Liver (tissue), 9 donors: ENCODE data around the gene PLPP4. TPM values are rescaled to one million over a fixed set of nuclear protein-coding genes. Genes with fewer than 3 reads are reported as not detected.

Experiments used
- DNase-seq: peaks from one replicate; pipeline ENCODE4 v3.0.0-alpha.2; 2017; ENCODE audit warnings: low spot score
- H3K27ac ChIP-seq, 2 donors: one replicate each; pipeline ENCODE4 v1.7.0; 2013; ENCODE audit warnings: inconsistent platforms in 2 of 2, low read length in 2 of 2, control low read depth in 1 of 2, low read depth in 1 of 2, mild to moderate bottlenecking in 1 of 2
- H3K27me3 ChIP-seq, 4 donors: one replicate each; pipeline versions ENCODE4 v1.6.1 to v1.7.0; 2013; ENCODE audit warnings: low read length in 3 of 4, inconsistent platforms in 1 of 4, mild to moderate bottlenecking in 1 of 4, moderate library complexity in 1 of 4; ENCODE audit not compliant: control insufficient read depth in 4 of 4, insufficient read depth in 4 of 4
- H3K36me3 ChIP-seq, 4 donors: one replicate each; pipeline versions ENCODE4 v1.6.1 to v1.7.0; 2013; ENCODE audit warnings: low read length in 3 of 4, mild to moderate bottlenecking in 3 of 4, low read depth in 1 of 4, moderate library complexity in 1 of 4; ENCODE audit not compliant: control insufficient read depth in 4 of 4, insufficient read depth in 3 of 4
- H3K4me1 ChIP-seq, 4 donors: one replicate each; pipeline versions ENCODE4 v1.6.1 to v1.7.0; 2013; ENCODE audit warnings: low read length in 3 of 4, mild to moderate bottlenecking in 3 of 4, moderate library complexity in 1 of 4; ENCODE audit not compliant: control insufficient read depth in 4 of 4, insufficient read depth in 4 of 4
- H3K4me3 ChIP-seq, 3 donors: one replicate each; pipeline versions ENCODE4 v1.6.1 to v1.7.0; 2013; ENCODE audit warnings: low read length in 3 of 3, control low read depth in 1 of 3, low read depth in 1 of 3, mild to moderate bottlenecking in 1 of 3
- H3K9ac ChIP-seq, 2 donors: one replicate each; pipeline ENCODE4 v1.7.0; 2013; ENCODE audit warnings: low read length in 2 of 2, mild to moderate bottlenecking in 2 of 2, moderate library complexity in 2 of 2, control low read depth in 1 of 2, low read depth in 1 of 2
- H3K9me3 ChIP-seq, 4 donors: one replicate each; pipeline versions ENCODE4 v1.6.1 to v1.7.0; 2013; ENCODE audit warnings: low read length in 3 of 4; ENCODE audit not compliant: control insufficient read depth in 4 of 4
- CTCF ChIP-seq: fragments of 150-350 bp; IDR thresholded peaks from 2 replicates; pipeline ENCODE4 v1.5.1; 2017; ENCODE audit warnings: improper control_type of control experiment, low read depth, low read length; ENCODE audit not compliant: missing input control
- EGR1 ChIP-seq, 2 donors: IDR thresholded peaks; 2 replicates each; pipeline ENCODE4 v1.6.1; 2016 to 2018; ENCODE audit warnings: antibody characterized with exemption in 2 of 2, low read depth in 2 of 2
- FOXA1 ChIP-seq: IDR thresholded peaks from 2 replicates; pipeline ENCODE4 v1.6.1; 2016; ENCODE audit warnings: antibody characterized with exemption
- FOXA2 ChIP-seq: IDR thresholded peaks from 2 replicates; pipeline ENCODE4 v1.6.1; 2016; ENCODE audit warnings: antibody characterized with exemption
- GABPA ChIP-seq, 2 donors: IDR thresholded peaks in 1 of 2; conservative IDR thresholded peaks in 1 of 2; 2 replicates each; pipeline ENCODE4 v1.6.1; 2016; ENCODE audit warnings: antibody characterized with exemption in 2 of 2, mild to moderate bottlenecking in 1 of 2, moderate library complexity in 1 of 2
- HNF4A ChIP-seq, 2 donors: conservative IDR thresholded peaks; 2 replicates each; pipeline ENCODE4 v1.6.1; 2016; ENCODE audit warnings: antibody characterized with exemption in 2 of 2, mild to moderate bottlenecking in 2 of 2
- HNF4G ChIP-seq: IDR thresholded peaks from 2 replicates; pipeline ENCODE4 v1.6.1; 2016; ENCODE audit warnings: antibody characterized with exemption
- JUND ChIP-seq, 2 donors: IDR thresholded peaks; 2 replicates each; pipeline ENCODE4 v1.6.1; 2016; ENCODE audit warnings: antibody characterized with exemption in 2 of 2
- MAX ChIP-seq: IDR thresholded peaks from 2 replicates; pipeline ENCODE4 v1.6.1; 2016; ENCODE audit warnings: antibody characterized with exemption
- NR2F2 ChIP-seq: IDR thresholded peaks from 2 replicates; pipeline ENCODE4 v1.6.1; 2016; ENCODE audit warnings: antibody characterized with exemption
- RAD21 ChIP-seq, 2 donors: IDR thresholded peaks; 2 replicates each; pipeline ENCODE4 v1.6.1; 2016; ENCODE audit warnings: antibody characterized with exemption in 2 of 2, mild to moderate bottlenecking in 2 of 2
- RXRA ChIP-seq, 2 donors: IDR thresholded peaks; 2 replicates each; pipeline ENCODE4 v1.6.1; 2017 to 2018; ENCODE audit warnings: antibody characterized with exemption in 2 of 2, mild to moderate bottlenecking in 1 of 2
- SP1 ChIP-seq: IDR thresholded peaks from 2 replicates; pipeline ENCODE4 v1.6.1; 2018; ENCODE audit warnings: antibody characterized with exemption, mild to moderate bottlenecking
- WGBS: extraction: QIAGEN DNeasy Blood & Tissue Kit; methylation state at CpG from one replicate; pipeline ENCODE4 v1.1.7; 2013; 5-methylcytosine and 5-hydroxymethylcytosine counted together
- polyA plus RNA-seq, 2 donors: library from polyadenylated mRNA; stranded (reverse) in 1 of 2; unstranded in 1 of 2; fragments of 200-250 nt in 1 of 2; fragments of >200 nt in 1 of 2; fragmentation: Nextera tagmentation in 1 of 2; extraction: Ambion mirVana in 1 of 2; gene quantifications; one replicate each; pipeline versions ENCODE4 v1.2.1 to v1.2.3, GENCODE V29; 2013 to 2015
- total RNA-seq, 2 donors: library from RNA; depleted of rRNA; stranded (reverse); fragments of >200 nt; gene quantifications; one replicate each; pipeline ENCODE4 v1.2.3, GENCODE V29; 2014
- TF ChIP-seq, protein P1 (sequence below): IDR thresholded peaks from 2 replicates; pipeline ENCODE4 v1.6.1; 2016; ENCODE audit warnings: antibody characterized with exemption
- TF ChIP-seq, protein P2 (sequence below): IDR thresholded peaks from 2 replicates; pipeline ENCODE4 v1.6.1; 2016; ENCODE audit warnings: antibody characterized with exemption, mild to moderate bottlenecking
- TF ChIP-seq, protein P3 (sequence below): IDR thresholded peaks from 2 replicates; pipeline ENCODE4 v1.6.1; 2016; ENCODE audit warnings: antibody characterized with exemption
- donor health status: healthy.
- donor health status: healthy.
- donor health status: healthy.
- donor health status: healthy.
- donor health status: healthy.

PLPP4 gene
- total and polyA plus RNA-seq, 4 donors: 0.14 to 2.8 (median 0.93) TPM

DNA sequence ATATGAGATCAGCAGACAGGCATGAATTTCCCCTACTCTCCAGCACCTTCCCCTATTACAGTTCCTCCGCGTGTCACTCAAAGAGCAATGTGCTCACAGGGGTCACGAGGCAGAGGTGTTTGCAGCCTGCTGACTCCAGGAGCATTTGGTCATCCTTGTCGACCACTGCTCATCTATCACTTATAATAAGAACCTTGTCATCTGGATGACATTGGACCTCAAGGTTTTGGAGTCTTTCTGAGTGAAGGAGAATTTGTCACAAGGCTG is 32.9 kb upstream of the PLPP4 start (continued):
- TF ChIP-seq, protein P1, sequence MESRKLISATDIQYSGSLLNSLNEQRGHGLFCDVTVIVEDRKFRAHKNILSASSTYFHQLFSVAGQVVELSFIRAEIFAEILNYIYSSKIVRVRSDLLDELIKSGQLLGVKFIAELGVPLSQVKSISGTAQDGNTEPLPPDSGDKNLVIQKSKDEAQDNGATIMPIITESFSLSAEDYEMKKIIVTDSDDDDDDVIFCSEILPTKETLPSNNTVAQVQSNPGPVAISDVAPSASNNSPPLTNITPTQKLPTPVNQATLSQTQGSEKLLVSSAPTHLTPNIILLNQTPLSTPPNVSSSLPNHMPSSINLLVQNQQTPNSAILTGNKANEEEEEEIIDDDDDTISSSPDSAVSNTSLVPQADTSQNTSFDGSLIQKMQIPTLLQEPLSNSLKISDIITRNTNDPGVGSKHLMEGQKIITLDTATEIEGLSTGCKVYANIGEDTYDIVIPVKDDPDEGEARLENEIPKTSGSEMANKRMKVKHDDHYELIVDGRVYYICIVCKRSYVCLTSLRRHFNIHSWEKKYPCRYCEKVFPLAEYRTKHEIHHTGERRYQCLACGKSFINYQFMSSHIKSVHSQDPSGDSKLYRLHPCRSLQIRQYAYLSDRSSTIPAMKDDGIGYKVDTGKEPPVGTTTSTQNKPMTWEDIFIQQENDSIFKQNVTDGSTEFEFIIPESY: no peak
- TF ChIP-seq EGR1 (IDR thresholded peaks at IDR 0.05; ENCODE audit: low read depth in 2 of 2) (no peak), FOXA2 (no peak), RXRA (IDR thresholded peaks at IDR 0.05) (no peak)

DNA sequence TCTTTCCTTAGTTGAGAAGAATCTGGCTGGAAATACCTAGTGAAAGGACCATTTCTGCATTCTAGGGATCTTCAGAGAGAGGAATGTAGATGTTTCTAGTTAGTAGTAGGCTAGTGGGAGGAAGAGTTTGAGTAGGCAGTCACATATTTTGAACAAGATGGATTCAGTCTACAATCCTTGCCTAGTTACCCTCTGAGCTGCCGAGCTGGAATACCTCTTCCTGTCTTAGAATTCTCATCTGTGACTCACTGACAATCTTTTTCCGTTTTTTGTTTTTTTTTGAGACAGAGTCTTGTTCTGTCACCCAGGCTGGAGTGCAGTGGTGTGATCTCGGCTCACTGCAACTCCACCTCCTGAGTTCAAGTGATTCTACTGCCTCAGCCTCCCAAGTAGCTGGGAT is 30.7 kb upstream of the PLPP4 start:
- no peak for DNase-seq
- WGBS: 75% methylated on average over 3 of the region's 3 CpGs
- TF ChIP-seq CTCF (no peak), RAD21 (IDR thresholded peaks at IDR 0.05) (no peak), HNF4G (no peak), MAX (no peak), NR2F2 (no peak), EGR1 (IDR thresholded peaks at IDR 0.05; ENCODE audit: low read depth in 2 of 2) (no peak), GABPA (IDR thresholded peaks at IDR 0.05 in 1 of 2, conservative IDR thresholded peaks at IDR 0.05 in 1 of 2) (no peak), JUND (IDR thresholded peaks at IDR 0.05) (no peak), SP1 (no peak), FOXA1 (no peak), RXRA (IDR thresholded peaks at IDR 0.05) (no peak), HNF4A (conservative IDR thresholded peaks at IDR 0.05) (no peak), FOXA2 (no peak)
- TF ChIP-seq, protein P2, sequence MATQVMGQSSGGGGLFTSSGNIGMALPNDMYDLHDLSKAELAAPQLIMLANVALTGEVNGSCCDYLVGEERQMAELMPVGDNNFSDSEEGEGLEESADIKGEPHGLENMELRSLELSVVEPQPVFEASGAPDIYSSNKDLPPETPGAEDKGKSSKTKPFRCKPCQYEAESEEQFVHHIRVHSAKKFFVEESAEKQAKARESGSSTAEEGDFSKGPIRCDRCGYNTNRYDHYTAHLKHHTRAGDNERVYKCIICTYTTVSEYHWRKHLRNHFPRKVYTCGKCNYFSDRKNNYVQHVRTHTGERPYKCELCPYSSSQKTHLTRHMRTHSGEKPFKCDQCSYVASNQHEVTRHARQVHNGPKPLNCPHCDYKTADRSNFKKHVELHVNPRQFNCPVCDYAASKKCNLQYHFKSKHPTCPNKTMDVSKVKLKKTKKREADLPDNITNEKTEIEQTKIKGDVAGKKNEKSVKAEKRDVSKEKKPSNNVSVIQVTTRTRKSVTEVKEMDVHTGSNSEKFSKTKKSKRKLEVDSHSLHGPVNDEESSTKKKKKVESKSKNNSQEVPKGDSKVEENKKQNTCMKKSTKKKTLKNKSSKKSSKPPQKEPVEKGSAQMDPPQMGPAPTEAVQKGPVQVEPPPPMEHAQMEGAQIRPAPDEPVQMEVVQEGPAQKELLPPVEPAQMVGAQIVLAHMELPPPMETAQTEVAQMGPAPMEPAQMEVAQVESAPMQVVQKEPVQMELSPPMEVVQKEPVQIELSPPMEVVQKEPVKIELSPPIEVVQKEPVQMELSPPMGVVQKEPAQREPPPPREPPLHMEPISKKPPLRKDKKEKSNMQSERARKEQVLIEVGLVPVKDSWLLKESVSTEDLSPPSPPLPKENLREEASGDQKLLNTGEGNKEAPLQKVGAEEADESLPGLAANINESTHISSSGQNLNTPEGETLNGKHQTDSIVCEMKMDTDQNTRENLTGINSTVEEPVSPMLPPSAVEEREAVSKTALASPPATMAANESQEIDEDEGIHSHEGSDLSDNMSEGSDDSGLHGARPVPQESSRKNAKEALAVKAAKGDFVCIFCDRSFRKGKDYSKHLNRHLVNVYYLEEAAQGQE: no peak
- TF ChIP-seq, protein P3, sequence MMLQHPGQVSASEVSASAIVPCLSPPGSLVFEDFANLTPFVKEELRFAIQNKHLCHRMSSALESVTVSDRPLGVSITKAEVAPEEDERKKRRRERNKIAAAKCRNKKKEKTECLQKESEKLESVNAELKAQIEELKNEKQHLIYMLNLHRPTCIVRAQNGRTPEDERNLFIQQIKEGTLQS: no peak
- Histone ChIP-seq H3K9me3 (no peaks in the 10 kb centered on the region), H3K4me3 (no peak overlapping the region), H3K9ac (no peak overlapping the region), H3K27ac (no peak overlapping the region), H3K27me3 (peaks cover 0 to 9% (median 0%) of the 10 kb centered on the region in 4 donors), H3K4me1 (no peaks in the 10 kb centered on the region), H3K36me3 (no peaks in the 10 kb centered on the region)
